Measurements from ENCODE around the gene DGCR8. TPM values are rescaled to one million over a fixed set of nuclear protein-coding genes. Genes with fewer than 3 reads are reported as not detected.

Gene DGCR8
- total RNA-seq, 1 donor from 2014 or later = 29.0 TPM

GRCh38 chr22:20145206-20145831 lies 65.3 kb downstream of the DGCR8 start:
- Histone ChIP-seq H3K4me3 (ENCODE audit: insufficient read depth, low read depth, low read length) (no peak overlapping the region), H2AFZ (ENCODE audit: low read depth, low read length) (no peak overlapping the region), H3K27me3 (ENCODE audit: insufficient read depth, low read length) (no peaks in the 10 kb centered on the region), H3K36me3 (ENCODE audit: insufficient read depth, low read length) (no peaks in the 10 kb centered on the region), H3K4me2 (ENCODE audit: low read length) (no peak overlapping the region), H4K20me1 (ENCODE audit: insufficient read depth, low read length) (peaks cover 19% of the 10 kb centered on the region), H3K9me3 (ENCODE audit: insufficient read depth, low read depth, low read length) (no peaks in the 10 kb centered on the region), H3K4me1 (ENCODE audit: insufficient read depth, low read length) (peaks cover 15% of the 10 kb centered on the region), H3K27ac (ENCODE audit: low read depth, low read length) (no peak overlapping the region), H3K79me2 (ENCODE audit: insufficient read depth, low read length) (peaks cover 8% of the 10 kb centered on the region), H3K9ac (ENCODE audit: low read length) (no peak overlapping the region)
- H3K9me3 Mint-ChIP-seq (ENCODE audit: unreplicated experiment) = no peaks in the 10 kb centered on the region
- H3K36me3 Mint-ChIP-seq (ENCODE audit: low read depth, unreplicated experiment) = peaks cover 3% of the 10 kb centered on the region
- DNase-seq (ENCODE audit: low read depth) (no peak), FAIRE-seq (no peak)
- no peak overlapping the region for H3K27ac Mint-ChIP-seq (ENCODE audit: unreplicated experiment)
- no peak overlapping the region for H3K4me3 Mint-ChIP-seq (ENCODE audit: unreplicated experiment)
- TF ChIP-seq CTCF (IDR thresholded peaks at IDR 0.05; ENCODE audit: insufficient read depth, low read depth, low read length) (no peak), EZH2 (IDR thresholded peaks at IDR 0.05; ENCODE audit: insufficient read depth, low read length) (no peak)
- no peaks in the 10 kb centered on the region for H3K27me3 Mint-ChIP-seq (ENCODE audit: low read depth, unreplicated experiment)
- peaks cover 7% of the 10 kb centered on the region for H3K4me1 Mint-ChIP-seq (ENCODE audit: low read depth, unreplicated experiment)

- Histone ChIP-seq H4K20me1 (ENCODE audit: insufficient read depth, low read length) (peaks cover 19% of the 10 kb centered on the region), H3K36me3 (ENCODE audit: insufficient read depth, low read length) (no peaks in the 10 kb centered on the region), H2AFZ (ENCODE audit: low read depth, low read length) (no peak overlapping the region), H3K27me3 (ENCODE audit: insufficient read depth, low read length) (no peaks in the 10 kb centered on the region), H3K4me3 (ENCODE audit: insufficient read depth, low read depth, low read length) (no peak overlapping the region), H3K79me2 (ENCODE audit: insufficient read depth, low read length) (peaks cover 5% of the 10 kb centered on the region), H3K9me3 (ENCODE audit: insufficient read depth, low read depth, low read length) (no peaks in the 10 kb centered on the region), H3K4me2 (ENCODE audit: low read length) (no peak overlapping the region), H3K4me1 (ENCODE audit: insufficient read depth, low read length) (peaks cover 15% of the 10 kb centered on the region), H3K27ac (ENCODE audit: low read depth, low read length) (no peak overlapping the region), H3K9ac (ENCODE audit: low read length) (no peak overlapping the region)
- Mint-ChIP-seq H3K36me3 (ENCODE audit: low read depth, unreplicated experiment) (peaks cover 3% of the 10 kb centered on the region), H3K27ac (ENCODE audit: unreplicated experiment) (no peak overlapping the region), H3K27me3 (ENCODE audit: low read depth, unreplicated experiment) (no peaks in the 10 kb centered on the region), H3K4me3 (ENCODE audit: unreplicated experiment) (no peak overlapping the region), H3K4me1 (ENCODE audit: low read depth, unreplicated experiment) (peaks cover 7% of the 10 kb centered on the region), H3K9me3 (ENCODE audit: unreplicated experiment) (no peaks in the 10 kb centered on the region)
- no peak for DNase-seq (ENCODE audit: low read depth)
- TF ChIP-seq EZH2 (IDR thresholded peaks at IDR 0.05; ENCODE audit: insufficient read depth, low read length) = no peak
- TF ChIP-seq CTCF (IDR thresholded peaks at IDR 0.05; ENCODE audit: insufficient read depth, low read depth, low read length) = no peak
- no peak for FAIRE-seq
These were observed 65.8 kb downstream of the DGCR8 start for GRCh38 chr22:20145832-20146223.

DNA sequence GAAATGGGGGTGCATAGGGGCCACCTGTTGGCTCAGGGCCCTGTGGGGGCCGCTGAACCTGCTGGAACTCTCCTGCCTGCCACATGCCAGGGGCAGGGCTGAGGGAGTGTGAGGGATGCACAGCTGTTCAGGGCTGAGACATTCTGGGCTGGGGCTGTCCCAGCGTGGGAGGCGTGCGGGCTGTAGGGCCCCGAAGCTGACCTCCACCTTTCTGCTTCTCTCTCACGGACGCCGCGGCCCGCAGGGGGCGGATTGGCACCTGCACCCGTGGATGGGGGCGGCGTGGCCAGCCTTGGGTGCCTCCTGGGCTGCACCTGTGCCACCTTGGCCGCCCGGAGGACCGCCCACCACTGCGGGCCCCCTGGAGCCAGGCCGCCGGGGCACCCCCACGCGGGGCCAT lies 66.7 kb downstream of the DGCR8 start:
- FAIRE-seq = no peak
- Mint-ChIP-seq H3K27me3 (ENCODE audit: low read depth, unreplicated experiment) (no peaks in the 10 kb centered on the region), H3K4me1 (ENCODE audit: low read depth, unreplicated experiment) (peaks cover 6% of the 10 kb centered on the region), H3K36me3 (ENCODE audit: low read depth, unreplicated experiment) (peaks cover 3% of the 10 kb centered on the region), H3K27ac (ENCODE audit: unreplicated experiment) (no peak overlapping the region), H3K9me3 (ENCODE audit: unreplicated experiment) (no peaks in the 10 kb centered on the region), H3K4me3 (ENCODE audit: unreplicated experiment) (no peak overlapping the region)
- Histone ChIP-seq H3K9me3 (ENCODE audit: insufficient read depth, low read depth, low read length) (no peaks in the 10 kb centered on the region), H2AFZ (ENCODE audit: low read depth, low read length) (no peak overlapping the region), H3K79me2 (ENCODE audit: insufficient read depth, low read length) (no peaks in the 10 kb centered on the region), H3K4me3 (ENCODE audit: insufficient read depth, low read depth, low read length) (no peak overlapping the region), H3K4me2 (ENCODE audit: low read length) (no peak overlapping the region), H3K27me3 (ENCODE audit: insufficient read depth, low read length) (no peaks in the 10 kb centered on the region), H4K20me1 (ENCODE audit: insufficient read depth, low read length) (peaks cover 11% of the 10 kb centered on the region), H3K9ac (ENCODE audit: low read length) (no peak overlapping the region), H3K27ac (ENCODE audit: low read depth, low read length) (no peak overlapping the region), H3K36me3 (ENCODE audit: insufficient read depth, low read length) (no peaks in the 10 kb centered on the region), H3K4me1 (ENCODE audit: insufficient read depth, low read length) (peaks cover 7% of the 10 kb centered on the region)
- TF ChIP-seq CTCF (IDR thresholded peaks at IDR 0.05; ENCODE audit: insufficient read depth, low read depth, low read length) = no peak
- no peak for DNase-seq (ENCODE audit: low read depth)

All from astrocyte (in vitro differentiated cells and primary cell).